ENCODE measurements around the gene ARHGEF4. TPM values are rescaled to one million over a fixed set of nuclear protein-coding genes. Genes with fewer than 3 reads are reported as not detected.

The ARHGEF4 gene
- total and polyA plus RNA-seq, 2 donors (not counting 3 experiments of a cell fraction or from before 2014, with no cell fraction given) = not detected

DNA sequence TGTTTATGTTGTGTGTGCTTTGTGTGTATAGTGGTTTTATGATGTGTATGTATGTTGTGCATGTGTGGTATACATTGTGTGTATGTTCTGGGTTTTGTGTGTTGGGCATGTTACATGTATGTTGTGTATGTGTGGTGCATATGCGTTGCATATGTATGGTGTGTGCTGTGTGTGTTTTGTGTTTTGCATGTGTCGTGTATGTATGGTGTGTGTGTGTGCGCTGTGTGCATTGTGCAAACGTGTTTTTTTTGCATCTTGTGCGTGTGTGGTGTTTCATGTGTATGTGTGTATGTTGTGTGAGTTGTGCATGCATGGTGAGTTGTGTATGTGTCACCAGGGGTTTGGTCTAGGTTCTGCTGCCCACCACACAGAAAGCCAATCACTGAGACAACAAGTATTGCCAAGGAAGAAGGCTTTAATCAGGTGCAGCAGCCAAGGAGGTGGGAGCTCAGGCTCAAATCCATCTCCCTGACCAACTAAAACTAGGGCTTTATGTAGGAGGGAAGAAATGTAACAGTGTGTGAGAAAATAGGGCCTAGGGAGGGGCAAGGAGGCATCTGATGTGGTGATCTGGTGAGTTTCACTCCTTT is 140.8 kb downstream of the ARHGEF4 start:
- no TSS peak for BruUV-seq (replicated peaks)
- no peaks in the 10 kb centered on the region for H3K36me3 ChIP-seq (ENCODE audit: control insufficient read depth in 2 of 2, extremely low read depth in 1 of 2, insufficient read depth in 2 of 2, low read length in 2 of 2)
- no peak overlapping the region for H3K9ac ChIP-seq (replicated peaks; ENCODE audit: extremely low read depth, insufficient read depth, low read length)
- no peaks in the 10 kb centered on the region for H3K27me3 ChIP-seq (ENCODE audit: control insufficient read depth in 2 of 2, insufficient read depth in 2 of 2, low read length in 2 of 2)
- TF ChIP-seq POLR2AphosphoS5 (IDR thresholded peaks at IDR 0.05; ENCODE audit: insufficient read depth, low read depth, low read length) (no peak), FOS (IDR thresholded peaks at IDR 0.05; ENCODE audit: borderline replicate concordance, insufficient read depth, low read length) (no peak), JUN (IDR thresholded peaks at IDR 0.05; ENCODE audit: borderline replicate concordance, insufficient read depth, insufficient read length, low read depth) (no peak), EZH2 (IDR thresholded peaks at IDR 0.05; ENCODE audit: borderline replicate concordance, low read depth, low read length, severe bottlenecking) (no peak), GATA2 (IDR thresholded peaks at IDR 0.05; ENCODE audit: insufficient read depth, insufficient read length, low read depth, low read length) (no peak), POLR2A (IDR thresholded peaks at IDR 0.05; ENCODE audit: low read depth, low read length) (no peak), MYC (IDR thresholded peaks at IDR 0.05; ENCODE audit: low read depth, low read length) (no peak)
- TF ChIP-seq, protein P1, sequence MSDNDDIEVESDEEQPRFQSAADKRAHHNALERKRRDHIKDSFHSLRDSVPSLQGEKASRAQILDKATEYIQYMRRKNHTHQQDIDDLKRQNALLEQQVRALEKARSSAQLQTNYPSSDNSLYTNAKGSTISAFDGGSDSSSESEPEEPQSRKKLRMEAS (IDR thresholded peaks at IDR 0.05; ENCODE audit: insufficient read depth, insufficient read length) = no peak
- TF ChIP-seq, protein P2, sequence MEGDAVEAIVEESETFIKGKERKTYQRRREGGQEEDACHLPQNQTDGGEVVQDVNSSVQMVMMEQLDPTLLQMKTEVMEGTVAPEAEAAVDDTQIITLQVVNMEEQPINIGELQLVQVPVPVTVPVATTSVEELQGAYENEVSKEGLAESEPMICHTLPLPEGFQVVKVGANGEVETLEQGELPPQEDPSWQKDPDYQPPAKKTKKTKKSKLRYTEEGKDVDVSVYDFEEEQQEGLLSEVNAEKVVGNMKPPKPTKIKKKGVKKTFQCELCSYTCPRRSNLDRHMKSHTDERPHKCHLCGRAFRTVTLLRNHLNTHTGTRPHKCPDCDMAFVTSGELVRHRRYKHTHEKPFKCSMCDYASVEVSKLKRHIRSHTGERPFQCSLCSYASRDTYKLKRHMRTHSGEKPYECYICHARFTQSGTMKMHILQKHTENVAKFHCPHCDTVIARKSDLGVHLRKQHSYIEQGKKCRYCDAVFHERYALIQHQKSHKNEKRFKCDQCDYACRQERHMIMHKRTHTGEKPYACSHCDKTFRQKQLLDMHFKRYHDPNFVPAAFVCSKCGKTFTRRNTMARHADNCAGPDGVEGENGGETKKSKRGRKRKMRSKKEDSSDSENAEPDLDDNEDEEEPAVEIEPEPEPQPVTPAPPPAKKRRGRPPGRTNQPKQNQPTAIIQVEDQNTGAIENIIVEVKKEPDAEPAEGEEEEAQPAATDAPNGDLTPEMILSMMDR (IDR thresholded peaks at IDR 0.05; ENCODE audit: extremely low read depth in 1 of 2, insufficient read depth in 1 of 2, low read depth in 1 of 2, low read length in 2 of 2) = no peak
- H3K79me2 ChIP-seq (ENCODE audit: control insufficient read depth, insufficient read depth, low read length) = no peaks in the 10 kb centered on the region
- dilution Hi-C loops (cut with MboI; ENCODE audit: extremely low pct_ligation_motif_present, low sequenced_read_pairs) (no loop called here), intact Hi-C loops (cut with micrococcal nuclease) (no loop called here)
- no peak for FAIRE-seq
- POLR2A ChIA-PET = no interaction called here
- H3K4me1 ChIP-seq (ENCODE audit: control insufficient read depth, extremely low read depth, insufficient read depth, low read length) = no peaks in the 10 kb centered on the region
- no peaks in the 10 kb centered on the region for H3K9me3 ChIP-seq (replicated peaks; ENCODE audit: control insufficient read depth, insufficient read depth, low read length)
- no peak overlapping the region for H3K27ac ChIP-seq (ENCODE audit: insufficient read depth, low read depth, low read length)
- no peaks in the 10 kb centered on the region for H3K9me1 ChIP-seq (replicated peaks; ENCODE audit: control insufficient read depth, extremely low read depth, insufficient read depth, low read length)
- no peaks in the 10 kb centered on the region for H4K20me1 ChIP-seq (replicated peaks; ENCODE audit: control insufficient read depth, extremely low read depth, insufficient read depth, low read length)
- no peak overlapping the region for H3K4me3 ChIP-seq (replicated peaks in 1 of 3; ENCODE audit: insufficient read depth in 1 of 3, low read depth in 1 of 3, low read length in 3 of 3)
- H2AFZ ChIP-seq (ENCODE audit: low read depth, low read length) = no peak overlapping the region
- no peak for DNase-seq (ENCODE audit: low read depth, low spot score)
- CTCF ChIA-PET = no interaction called here
- no peak overlapping the region for H3K4me2 ChIP-seq (ENCODE audit: insufficient read depth, low read length)

All from endothelial cell of umbilical vein (primary cell).